Neural cell (in vitro differentiated cells): ENCODE measurements around the gene JDP2. TPM values are rescaled to one million over a fixed set of nuclear protein-coding genes. Genes with fewer than 3 reads are reported as not detected.

ENCODE experiments used
- H2AFZ ChIP-seq: fragments of 200-600, 300-800 bp; sonication (generic), shearing (Covaris generic); 2 replicates; pipeline ENCODE4 v1.6.0; 2014; ENCODE audit warnings: low read depth, mild to moderate bottlenecking, antibody characterized with exemption, low read length, moderate library complexity
- H3F3A ChIP-seq: fragments of 200-600 bp; shearing (Covaris generic); 2 replicates; pipeline ENCODE4 v1.6.1; 2016; ENCODE audit warnings: mild to moderate bottlenecking, moderate library complexity, mixed read lengths, antibody characterized with exemption, low read length; ENCODE audit not compliant: insufficient read depth, poor library complexity, severe bottlenecking
- H3K27ac ChIP-seq: fragments of 200-600, 300-800 bp; sonication (generic), shearing (Covaris generic); 2 replicates; pipeline ENCODE4 v1.5.1; 2014; ENCODE audit warnings: mild to moderate bottlenecking, low read length, moderate library complexity
- H3K27me3 ChIP-seq: fragments of 300-800, 200-600 bp; sonication (generic), shearing (Covaris generic); 2 replicates; pipeline ENCODE4 v1.6.0; 2014; ENCODE audit warnings: mild to moderate bottlenecking, low read depth, low read length, moderate library complexity; ENCODE audit not compliant: insufficient read depth
- H3K36me3 ChIP-seq: fragments of 300-800, 200-600 bp; sonication (generic), shearing (Covaris generic); 2 replicates; pipeline ENCODE4 v1.5.1; 2014; ENCODE audit warnings: mild to moderate bottlenecking, antibody characterized with exemption, low read length, moderate library complexity; ENCODE audit not compliant: insufficient read depth
- H3K4me2 ChIP-seq: fragments of 300-800, 200-600 bp; sonication (generic), shearing (Covaris generic); 2 replicates; pipeline ENCODE4 v1.6.0; 2014; ENCODE audit warnings: mild to moderate bottlenecking, low read length
- H3K4me3 ChIP-seq: fragments of 300-800, 200-600 bp; sonication (generic), shearing (Covaris generic); 2 replicates; pipeline ENCODE4 v1.5.1; 2014; ENCODE audit warnings: mild to moderate bottlenecking, low read length, moderate library complexity
- H3K79me2 ChIP-seq: fragments of 200-600 bp; shearing (Covaris generic); replicated peaks from 2 replicates; pipeline ENCODE4 v1.6.0; 2014; ENCODE audit warnings: mild to moderate bottlenecking, low read length, moderate library complexity; ENCODE audit not compliant: insufficient read depth
- H3K9ac ChIP-seq: fragments of 300-800, 200-600 bp; sonication (generic), shearing (Covaris generic); 2 replicates; pipeline ENCODE4 v1.6.1; 2016; ENCODE audit warnings: mild to moderate bottlenecking, low read length, mixed read lengths
- H3K9me2 ChIP-seq: fragments of 200-600 bp; shearing (Covaris generic); 2 replicates; pipeline ENCODE4 v1.6.1; 2016; ENCODE audit warnings: mild to moderate bottlenecking, low read length, mixed read lengths; ENCODE audit not compliant: insufficient read depth
- H3K9me3 ChIP-seq: fragments of 200-600, 300-800 bp; sonication (generic), shearing (Covaris generic); 2 replicates; pipeline ENCODE4 v1.6.1; 2016; ENCODE audit warnings: mild to moderate bottlenecking, mixed run types, low read length, moderate library complexity, mixed read lengths
- H4K20me1 ChIP-seq: fragments of 200-600 bp; shearing (Covaris generic); 2 replicates; pipeline ENCODE4 v1.6.1; 2016; ENCODE audit warnings: mild to moderate bottlenecking, mixed run types; ENCODE audit not compliant: insufficient read depth
- EP300 ChIP-seq: fragments of 450-650 bp; conservative IDR thresholded peaks from 2 replicates; pipeline ENCODE4 v1.6.1; 2014; ENCODE audit warnings: antibody characterized with exemption, mild to moderate bottlenecking, moderate library complexity; ENCODE audit not compliant: poor library complexity, severe bottlenecking
- EZH2 ChIP-seq: fragments of 200-600, 300-800 bp; shearing (Covaris generic), sonication (generic); IDR thresholded peaks from 2 replicates; pipeline ENCODE4 v1.6.1; 2014; ENCODE audit warnings: antibody characterized with exemption, low read length, borderline replicate concordance, mild to moderate bottlenecking; ENCODE audit not compliant: insufficient read depth, poor library complexity, severe bottlenecking
- MXI1 ChIP-seq: fragments of 450-650 bp; conservative IDR thresholded peaks from 2 replicates; pipeline ENCODE4 v1.6.1; 2014; ENCODE audit warnings: antibody characterized with exemption, mild to moderate bottlenecking; ENCODE audit not compliant: poor library complexity, severe bottlenecking
- POLR2AphosphoS5 ChIP-seq: IDR thresholded peaks from 2 replicates; pipeline ENCODE4 v1.6.1; 2012
- RAD21 ChIP-seq: fragments of 450-650 bp; conservative IDR thresholded peaks from 2 replicates; pipeline ENCODE4 v1.6.1; 2014; ENCODE audit warnings: antibody characterized with exemption, mild to moderate bottlenecking, moderate library complexity
- REST ChIP-seq: IDR thresholded peaks from 2 replicates; pipeline ENCODE4 v1.6.1; 2012; ENCODE audit warnings: borderline replicate concordance
- SMC3 ChIP-seq: fragments of 450-650 bp; conservative IDR thresholded peaks from 2 replicates; pipeline ENCODE4 v1.6.1; 2014; ENCODE audit warnings: antibody characterized with exemption, mild to moderate bottlenecking, moderate library complexity; ENCODE audit not compliant: poor library complexity
- TAF1 ChIP-seq: IDR thresholded peaks from 2 replicates; pipeline ENCODE4 v1.6.1; 2012; ENCODE audit warnings: low read depth
- polyA plus RNA-seq: library from polyadenylated mRNA; depleted of rRNA; stranded (reverse); fragments of >200 nt; gene quantifications from 2 replicates; pipeline ENCODE4 v1.2.3, GENCODE V29; 2014
- TF ChIP-seq, protein P1 (sequence below): fragments of 450-650 bp; IDR thresholded peaks from 2 replicates; pipeline ENCODE4 v1.5.1; 2014; ENCODE audit warnings: antibody characterized with exemption, mild to moderate bottlenecking, moderate library complexity; ENCODE audit not compliant: poor library complexity, severe bottlenecking

The JDP2 gene
- polyA plus RNA-seq, 1 donor from 2014 or later: 20.3 TPM

- Histone ChIP-seq H3K27me3 (peaks cover 6% of the 10 kb centered on the region), H2AFZ (no peak overlapping the region), H3K9me3 (peaks cover 4% of the 10 kb centered on the region), H4K20me1 (no peaks in the 10 kb centered on the region), H3K9ac (no peak overlapping the region), H3K27ac (no peak overlapping the region), H3K4me3 (no peak overlapping the region), H3K36me3 (no peaks in the 10 kb centered on the region), H3K79me2 (no peaks in the 10 kb centered on the region), H3K4me2 (no peak overlapping the region), H3F3A (no peaks in the 10 kb centered on the region), H3K9me2 (no peaks in the 10 kb centered on the region)
- TF ChIP-seq REST (no peak), SMC3 (no peak), MXI1 (no peak), POLR2AphosphoS5 (no peak), EZH2 (no peak)
These were observed 5.7 kb upstream of the JDP2 start for GRCh38 chr14:75422169-75422568.

DNA sequence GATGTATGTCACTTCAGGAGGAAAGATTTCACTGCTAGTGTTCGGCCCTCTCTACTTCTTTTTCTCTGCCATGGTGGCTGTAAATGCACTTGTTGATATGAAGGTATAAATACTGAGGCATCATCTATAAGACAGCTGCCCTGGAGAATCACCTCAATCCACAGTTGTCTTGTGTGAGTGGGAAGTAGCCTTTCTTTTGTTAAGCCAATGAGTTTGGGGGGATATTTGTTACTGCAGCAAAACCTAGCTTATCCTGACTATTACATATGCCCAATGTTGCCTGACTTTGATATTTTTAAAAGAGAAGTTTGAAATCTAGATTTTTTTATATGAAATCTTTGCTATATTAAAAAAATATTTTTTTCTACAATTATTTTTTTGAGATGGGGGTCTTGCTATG, 3.3 kb upstream of the JDP2 start:
- Histone ChIP-seq H3K9me3 (peaks cover 4% of the 10 kb centered on the region), H2AFZ (no peak overlapping the region), H3K4me3 (no peak overlapping the region), H3K27me3 (peaks cover 18% of the 10 kb centered on the region), H3K4me2 (no peak overlapping the region), H3F3A (no peaks in the 10 kb centered on the region), H3K79me2 (no peaks in the 10 kb centered on the region), H3K27ac (no peak overlapping the region), H4K20me1 (no peaks in the 10 kb centered on the region), H3K9me2 (no peaks in the 10 kb centered on the region), H3K9ac (no peak overlapping the region), H3K36me3 (no peaks in the 10 kb centered on the region)
- TF ChIP-seq TAF1 (no peak), MXI1 (no peak), RAD21 (no peak), EZH2 (no peak), REST (no peak), SMC3 (no peak), POLR2AphosphoS5 (no peak), EP300 (no peak)
- TF ChIP-seq, protein P1, sequence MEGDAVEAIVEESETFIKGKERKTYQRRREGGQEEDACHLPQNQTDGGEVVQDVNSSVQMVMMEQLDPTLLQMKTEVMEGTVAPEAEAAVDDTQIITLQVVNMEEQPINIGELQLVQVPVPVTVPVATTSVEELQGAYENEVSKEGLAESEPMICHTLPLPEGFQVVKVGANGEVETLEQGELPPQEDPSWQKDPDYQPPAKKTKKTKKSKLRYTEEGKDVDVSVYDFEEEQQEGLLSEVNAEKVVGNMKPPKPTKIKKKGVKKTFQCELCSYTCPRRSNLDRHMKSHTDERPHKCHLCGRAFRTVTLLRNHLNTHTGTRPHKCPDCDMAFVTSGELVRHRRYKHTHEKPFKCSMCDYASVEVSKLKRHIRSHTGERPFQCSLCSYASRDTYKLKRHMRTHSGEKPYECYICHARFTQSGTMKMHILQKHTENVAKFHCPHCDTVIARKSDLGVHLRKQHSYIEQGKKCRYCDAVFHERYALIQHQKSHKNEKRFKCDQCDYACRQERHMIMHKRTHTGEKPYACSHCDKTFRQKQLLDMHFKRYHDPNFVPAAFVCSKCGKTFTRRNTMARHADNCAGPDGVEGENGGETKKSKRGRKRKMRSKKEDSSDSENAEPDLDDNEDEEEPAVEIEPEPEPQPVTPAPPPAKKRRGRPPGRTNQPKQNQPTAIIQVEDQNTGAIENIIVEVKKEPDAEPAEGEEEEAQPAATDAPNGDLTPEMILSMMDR: no peak
